ENCODE measurements around the gene AIF1.
"Not testable (repeated sequence)": the region's sequence is repeated elsewhere in the genome, so short reads cannot be mapped to it uniquely, and the experiment has no call there.

Gene AIF1

DNA sequence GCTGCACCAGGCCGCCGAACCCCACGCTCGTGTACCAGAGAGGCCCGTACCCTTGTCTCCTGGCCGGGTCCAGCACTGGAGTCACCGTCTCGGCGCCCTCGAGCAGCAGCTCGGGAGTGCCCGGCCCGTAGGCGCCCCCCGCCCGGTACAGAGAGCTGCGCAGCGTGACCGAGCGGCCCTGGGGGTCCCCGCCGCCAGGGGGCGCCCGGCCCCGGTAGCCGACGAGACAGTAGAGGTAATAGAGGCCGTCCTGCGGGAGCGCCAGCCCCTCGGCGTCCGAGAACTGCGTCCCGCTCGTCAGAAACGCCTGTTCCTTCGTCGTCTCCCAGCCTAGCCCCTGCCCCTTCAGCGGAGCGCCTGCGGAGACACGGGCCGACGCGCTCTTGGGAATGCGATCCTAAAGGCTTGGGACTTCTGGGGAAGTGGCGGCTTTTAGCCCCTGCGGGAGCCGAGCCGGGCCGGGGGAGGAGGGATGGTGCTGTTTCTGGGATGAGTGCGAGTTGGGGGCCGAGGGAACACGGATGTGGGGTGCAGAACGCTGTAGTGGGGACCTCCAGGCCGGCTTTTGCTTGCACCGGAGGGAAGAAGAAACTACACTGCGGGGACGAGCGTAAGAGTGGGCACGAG is 34.1 kb upstream of the AIF1 start:
- FAIRE-seq, result no peak

DNA sequence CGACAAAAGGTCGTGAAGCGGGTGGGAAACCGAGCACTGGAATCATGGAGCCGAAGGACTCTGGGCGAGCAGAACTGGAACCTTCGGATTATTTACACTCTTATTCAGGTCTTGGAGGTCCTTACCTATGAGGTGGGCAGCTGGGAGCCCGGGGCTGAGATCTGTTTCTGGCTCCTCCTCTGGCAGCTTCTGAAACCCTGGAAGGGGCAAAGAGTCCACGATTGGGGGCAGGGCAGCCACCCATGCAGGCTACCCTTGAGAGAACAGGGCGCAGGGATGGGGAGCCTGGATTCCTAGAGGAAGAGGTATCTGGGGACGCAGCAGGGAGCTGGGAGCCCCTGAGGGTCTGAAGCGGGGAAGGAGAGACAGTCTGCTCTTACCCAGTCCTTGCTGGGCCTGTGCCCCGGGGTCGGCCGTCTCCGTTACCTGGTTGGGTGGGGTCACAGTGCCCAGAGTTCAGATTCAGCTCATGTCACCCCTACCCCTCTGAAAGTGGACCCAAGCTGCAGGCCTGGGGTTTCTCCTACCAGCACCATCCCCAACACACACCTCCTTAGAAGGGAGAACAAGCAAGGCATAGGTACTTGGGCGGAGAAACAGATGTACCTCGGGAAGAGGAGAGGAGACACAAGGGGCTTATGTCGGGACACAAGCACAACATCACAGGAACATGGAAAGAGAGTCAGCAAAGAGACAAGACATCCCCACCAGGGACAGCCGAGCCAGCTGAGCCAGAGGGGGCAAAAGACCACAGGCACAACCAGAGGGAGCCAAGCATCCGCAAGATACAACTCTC is 33.4 kb upstream of the AIF1 start:
- FAIRE-seq, result no peak

DNA sequence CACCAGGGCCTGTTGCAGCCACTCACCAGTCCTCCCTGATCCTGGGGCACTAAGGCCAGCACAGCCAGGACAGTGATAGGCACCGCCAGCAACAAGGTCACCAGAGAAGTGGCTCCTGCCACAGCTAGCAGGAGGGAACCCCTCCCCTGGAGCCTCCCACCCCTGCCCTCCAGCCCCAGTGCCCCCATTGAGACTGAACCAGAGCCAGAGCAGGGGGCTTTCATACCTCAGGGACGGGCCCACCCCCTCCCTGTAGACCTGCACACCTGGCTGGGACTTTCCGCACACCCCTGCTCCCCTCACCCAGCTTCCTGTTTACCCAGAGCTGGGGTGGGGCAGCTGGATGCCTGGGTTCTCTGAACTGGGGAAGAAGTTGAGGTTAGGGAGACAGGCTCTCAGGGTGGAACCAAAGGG is 32.8 kb upstream of the AIF1 start, which contains the start of gene LTB:
Gene LTB, minus strand, starts transcription at position 195 of the 414 bp plus-strand sequence. Its CDS starts 7 bp downstream, at position 188.
- no peak for FAIRE-seq

DNA sequence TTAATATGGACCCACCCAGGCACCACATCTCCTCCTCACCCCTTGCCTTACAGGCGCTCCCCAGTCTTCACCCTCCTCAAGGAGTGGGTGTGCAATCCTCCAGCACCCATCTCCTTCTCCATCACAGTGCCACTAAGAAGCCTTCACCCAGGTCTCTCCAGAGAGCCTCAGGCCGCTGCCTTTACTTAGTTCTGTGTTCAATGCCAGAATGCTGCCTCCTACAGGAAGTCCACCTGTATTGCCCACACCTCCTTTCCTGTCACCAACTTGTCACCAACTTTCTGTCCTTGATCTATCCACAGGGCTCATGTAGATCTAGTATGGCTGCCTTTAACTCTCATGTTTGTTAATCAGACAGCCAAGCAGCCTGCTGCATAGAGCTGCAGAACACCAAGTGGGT is 29.5 kb upstream of the AIF1 start:
- FAIRE-seq, result no peak

DNA sequence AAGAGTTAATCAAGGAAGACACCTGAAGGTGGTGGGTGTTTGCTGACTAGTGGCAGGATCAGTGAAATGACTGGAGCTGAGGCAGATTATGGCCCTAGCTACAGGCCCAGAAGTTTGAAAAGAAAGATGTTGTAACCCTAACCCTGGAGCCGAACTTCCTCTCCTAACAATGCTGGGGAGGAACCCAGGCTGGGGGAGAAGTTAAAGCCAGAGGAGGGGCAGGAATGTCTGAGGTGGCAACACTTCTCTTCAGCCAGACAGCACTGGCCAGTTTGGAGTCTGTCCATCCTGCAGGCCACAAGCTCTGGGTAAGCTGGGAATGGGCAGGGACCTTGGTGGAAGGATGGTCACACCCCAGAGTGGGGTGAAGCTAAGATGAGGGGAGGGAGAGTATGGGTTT is 29.0 kb upstream of the AIF1 start, which contains the start of gene LST1:
Gene LST1, plus strand, starts transcription at position 270 of the 400 bp plus-strand sequence. CDS start 1,023 bp downstream, outside the sequence.
- FAIRE-seq, result no peak

DNA sequence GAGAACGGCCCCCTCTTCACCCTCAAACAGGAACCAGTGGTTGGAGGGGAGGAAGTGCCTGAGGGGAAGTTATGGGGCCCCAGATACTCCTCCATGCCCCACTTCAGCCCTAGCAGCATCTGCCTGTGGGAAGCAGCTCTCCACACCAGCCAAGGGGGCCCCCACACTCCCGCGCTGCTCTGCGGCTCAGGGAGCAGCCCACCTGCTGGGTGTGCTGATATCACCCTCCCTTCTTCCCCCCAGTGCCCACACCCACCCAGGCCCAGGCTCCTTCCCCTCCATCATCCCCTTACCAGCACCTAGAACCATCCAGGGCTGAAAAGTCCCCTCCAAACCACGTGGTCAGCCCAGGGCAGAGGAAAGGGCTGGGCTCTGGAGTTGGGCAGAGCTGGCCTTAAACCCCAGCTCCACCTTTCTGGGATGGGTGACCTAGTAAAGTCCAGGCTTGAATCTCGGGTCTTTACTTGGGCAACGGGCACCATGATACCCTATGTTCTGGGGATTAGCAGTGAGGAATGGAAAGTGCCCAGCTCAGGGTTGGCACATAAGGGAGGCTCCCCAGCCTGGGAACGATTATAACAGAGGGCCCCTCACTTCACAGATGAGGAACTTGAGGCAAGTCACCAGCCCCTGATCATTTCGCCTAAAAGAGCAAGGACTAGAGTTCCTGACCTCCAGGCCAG is 28.3 kb upstream of the AIF1 start:
- FAIRE-seq, result no peak

DNA sequence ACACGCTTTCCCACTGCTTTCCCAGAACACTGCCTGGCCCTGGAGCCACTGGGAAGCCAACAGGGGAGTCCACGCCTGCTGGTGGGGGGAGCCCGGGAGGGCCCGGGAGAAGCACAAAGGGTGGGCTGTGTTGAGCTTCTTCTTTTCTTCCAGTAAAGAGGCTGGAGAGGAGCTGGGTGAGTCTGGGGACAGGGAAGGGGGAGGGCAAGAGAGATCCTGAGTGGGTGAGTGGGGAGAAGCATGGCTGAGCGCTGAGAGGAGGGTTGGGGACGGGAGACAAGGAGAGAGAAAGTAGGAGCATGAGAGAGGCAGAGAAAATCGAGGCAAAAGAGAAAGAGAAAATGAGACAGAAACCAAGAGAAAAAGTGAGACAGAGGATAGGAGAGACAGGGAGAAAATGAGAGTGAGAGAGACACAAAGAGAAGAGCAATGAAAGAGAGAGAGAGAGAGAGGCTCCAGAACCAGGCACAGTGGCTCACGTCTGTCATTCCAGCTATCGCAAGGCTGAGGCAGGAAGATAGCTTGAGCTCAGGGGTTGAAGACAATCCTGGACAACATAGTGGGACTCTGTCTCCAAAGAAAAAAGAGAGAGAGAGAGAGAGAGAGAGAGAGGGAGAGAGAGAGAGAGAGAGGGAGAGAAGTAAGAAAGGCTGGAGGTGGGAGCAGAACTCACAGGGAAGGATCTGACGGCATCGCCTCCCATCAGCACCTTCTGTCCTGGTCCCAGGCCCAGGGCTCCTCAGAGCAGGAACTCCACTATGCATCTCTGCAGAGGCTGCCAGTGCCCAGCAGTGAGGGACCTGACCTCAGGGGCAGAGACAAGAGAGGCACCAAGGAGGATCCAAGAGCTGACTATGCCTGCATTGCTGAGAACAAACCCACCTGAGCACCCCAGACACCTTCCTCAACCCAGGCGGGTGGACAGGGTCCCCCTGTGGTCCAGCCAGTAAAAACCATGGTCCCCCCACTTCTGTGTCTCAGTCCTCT is 26.9 kb upstream of the AIF1 start:
- FAIRE-seq, result no peak

DNA sequence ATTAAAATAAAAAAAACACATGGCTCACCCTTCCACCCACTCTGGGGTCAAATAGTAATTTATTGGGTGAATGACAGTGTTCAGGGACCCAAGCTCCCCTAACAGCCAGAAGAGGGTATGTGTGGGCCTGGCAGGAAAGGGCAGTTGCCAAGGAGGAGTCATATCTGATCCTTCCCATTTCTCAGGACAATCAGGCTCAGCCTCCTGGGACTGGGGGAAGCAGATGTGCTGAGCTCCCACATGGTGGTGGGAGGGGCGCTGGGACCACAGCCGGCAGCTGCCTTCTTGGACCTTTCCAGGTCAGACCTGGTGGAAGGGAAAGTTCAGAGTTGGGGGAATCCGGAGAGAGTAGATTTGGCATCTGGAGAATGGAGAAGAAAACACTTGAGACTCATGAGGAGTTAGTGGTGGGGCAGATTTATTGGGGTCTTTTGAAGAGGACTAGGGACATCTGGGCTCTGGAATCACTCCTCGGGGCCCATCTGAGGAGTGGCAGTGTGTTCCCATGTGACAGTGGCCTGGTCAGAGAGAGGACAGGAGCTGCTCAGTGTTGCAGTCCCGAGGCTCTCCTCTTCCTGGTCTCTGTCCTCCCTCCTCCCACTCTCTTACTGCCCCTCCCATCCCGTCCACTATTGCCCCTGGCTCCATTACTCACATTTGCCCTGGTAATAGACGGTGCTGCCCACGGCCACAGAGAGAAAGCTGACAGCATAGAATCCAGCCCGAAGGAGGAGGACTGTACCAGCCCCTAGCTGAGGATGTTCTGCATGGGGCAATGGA is 26.0 kb upstream of the AIF1 start:
- no peak for FAIRE-seq

DNA sequence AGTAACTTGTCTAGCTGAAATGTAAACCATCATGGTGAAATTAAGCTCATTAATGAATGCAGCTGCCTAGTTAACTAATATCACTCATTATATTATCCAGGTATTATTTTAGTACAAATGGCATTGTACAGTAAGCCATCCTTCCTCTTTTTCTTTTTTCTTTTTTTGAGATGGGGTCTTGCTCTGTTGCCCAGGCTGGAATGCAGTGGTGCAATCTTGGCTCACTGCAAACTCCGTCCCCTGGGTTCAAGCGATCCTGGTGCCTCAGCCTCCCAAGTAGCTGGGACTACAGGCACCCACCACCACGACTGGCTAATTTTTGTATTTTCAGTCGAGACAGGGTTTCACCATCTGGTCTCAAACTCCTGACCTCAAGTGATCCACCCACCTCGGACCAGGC is 24.3 kb upstream of the AIF1 start:
- not testable (repeated sequence) for FAIRE-seq

DNA sequence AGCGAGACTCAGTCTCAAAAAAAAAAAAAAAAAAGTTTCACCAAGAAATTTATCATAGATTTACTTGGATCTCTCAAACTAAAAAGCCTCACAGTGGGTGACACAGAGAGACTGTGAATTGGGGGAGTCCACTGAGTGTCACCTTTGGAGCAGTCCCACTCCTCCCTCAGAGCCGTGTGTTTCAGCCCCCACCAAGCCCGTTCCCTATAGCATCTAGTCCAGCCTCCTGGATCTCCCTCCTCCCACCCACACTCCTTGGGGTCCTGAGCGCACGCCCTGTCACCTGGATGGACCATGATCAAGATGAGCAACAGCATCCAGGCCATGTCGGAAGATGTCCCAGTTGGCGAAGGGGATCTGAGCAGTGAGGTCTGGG is 22.6 kb upstream of the AIF1 start:
- no peak for FAIRE-seq

DNA sequence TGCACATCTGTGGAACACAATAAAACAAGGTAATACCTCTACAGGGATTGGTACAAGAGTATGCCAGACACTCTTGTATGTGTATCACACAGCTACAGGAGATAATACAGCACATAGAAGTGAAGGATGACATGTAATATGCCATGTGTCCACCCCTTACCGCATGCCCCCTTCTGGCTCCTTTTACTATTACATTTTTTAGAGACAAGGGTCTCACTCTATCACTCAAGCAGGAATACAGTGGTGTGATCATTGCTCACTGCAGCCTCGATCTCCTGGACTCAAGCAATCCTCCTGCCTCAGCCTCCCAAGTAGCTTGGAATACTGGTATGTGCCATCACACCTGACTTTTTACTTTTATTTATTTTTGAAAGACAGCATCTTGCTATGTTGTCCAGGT is 18.0 kb upstream of the AIF1 start:
- FAIRE-seq, result no peak

DNA sequence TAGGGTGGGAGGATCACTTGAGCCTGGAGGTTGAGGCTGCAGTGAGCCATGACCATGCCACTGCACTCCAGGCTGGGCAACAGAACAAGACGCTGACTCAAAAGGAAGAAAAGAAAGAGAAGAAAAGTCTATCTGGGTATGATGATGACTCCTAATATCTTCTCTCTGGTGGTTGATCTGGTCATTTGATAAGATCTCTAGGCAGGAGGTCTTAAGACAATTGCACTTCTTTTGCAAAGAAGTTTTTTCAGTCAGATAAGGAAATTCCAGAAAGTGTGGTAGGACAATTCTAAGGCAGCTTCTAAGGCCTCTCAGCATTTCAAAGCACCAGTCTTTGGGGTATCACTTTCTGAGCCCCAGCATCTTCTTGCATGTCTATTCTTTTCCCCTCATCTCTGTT is 7.7 kb upstream of the AIF1 start:
- no peak for FAIRE-seq

DNA sequence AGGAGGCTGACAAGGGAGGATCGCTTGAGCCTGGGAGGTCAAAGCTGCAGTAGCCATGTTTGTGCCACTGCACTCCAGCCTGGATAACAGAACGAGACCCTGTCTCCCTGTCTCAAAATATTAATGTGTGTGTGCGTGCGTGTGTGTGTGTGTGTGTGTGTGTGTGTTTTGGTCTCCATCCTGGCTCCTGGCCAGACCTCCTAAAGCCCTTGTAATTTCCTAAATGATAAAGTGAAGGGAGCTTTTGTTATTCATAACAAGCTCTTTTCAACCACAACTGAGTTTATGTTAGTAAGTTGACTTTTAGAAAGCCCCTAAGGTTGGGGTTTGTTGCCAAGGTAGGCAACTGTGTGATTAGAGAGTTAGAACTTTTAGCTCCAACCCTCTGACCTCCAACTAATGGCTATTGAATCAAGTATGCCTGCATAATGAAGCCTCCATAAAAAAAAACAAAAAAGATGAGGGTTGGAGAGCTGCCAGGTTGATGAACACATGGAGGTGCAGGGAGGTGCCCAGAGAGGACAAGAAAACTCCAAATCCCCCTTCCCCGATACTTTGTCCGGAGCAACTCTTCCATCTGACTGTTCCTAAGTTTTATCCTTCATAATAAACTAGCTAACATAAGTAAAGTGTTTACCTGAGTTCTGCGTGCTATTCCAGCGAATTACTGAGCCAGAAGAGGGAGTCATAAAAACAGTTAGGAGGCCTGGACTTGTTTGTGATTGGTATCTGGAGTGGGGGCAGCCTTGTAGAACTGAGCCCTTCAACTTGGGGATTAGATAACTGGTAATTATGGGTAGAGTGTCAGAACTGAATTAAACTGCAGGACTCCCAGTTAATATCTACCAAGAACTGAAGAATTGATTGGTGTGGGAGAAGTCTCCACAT is 5.3 kb upstream of the AIF1 start:
- no peak for FAIRE-seq

DNA sequence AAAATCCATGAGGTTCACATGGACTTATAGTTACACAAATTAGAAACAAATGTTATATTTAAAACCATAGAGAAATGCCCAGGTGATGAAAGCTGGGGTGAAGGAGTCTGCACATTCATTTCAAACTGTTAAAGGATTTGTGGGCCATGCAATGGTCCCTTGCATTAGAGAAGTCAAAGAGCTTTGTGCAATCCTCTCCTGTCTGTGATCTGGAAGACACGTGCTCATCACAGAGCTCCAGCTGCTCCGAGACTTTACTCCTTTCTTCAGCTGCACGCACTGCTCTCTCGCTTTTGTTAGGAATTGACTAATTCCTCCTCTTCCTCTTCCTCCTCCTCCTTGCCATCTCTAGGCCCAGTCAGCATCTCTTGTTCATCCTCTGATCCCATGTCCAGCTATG is 4.1 kb upstream of the AIF1 start:
- FAIRE-seq, result no peak

DNA sequence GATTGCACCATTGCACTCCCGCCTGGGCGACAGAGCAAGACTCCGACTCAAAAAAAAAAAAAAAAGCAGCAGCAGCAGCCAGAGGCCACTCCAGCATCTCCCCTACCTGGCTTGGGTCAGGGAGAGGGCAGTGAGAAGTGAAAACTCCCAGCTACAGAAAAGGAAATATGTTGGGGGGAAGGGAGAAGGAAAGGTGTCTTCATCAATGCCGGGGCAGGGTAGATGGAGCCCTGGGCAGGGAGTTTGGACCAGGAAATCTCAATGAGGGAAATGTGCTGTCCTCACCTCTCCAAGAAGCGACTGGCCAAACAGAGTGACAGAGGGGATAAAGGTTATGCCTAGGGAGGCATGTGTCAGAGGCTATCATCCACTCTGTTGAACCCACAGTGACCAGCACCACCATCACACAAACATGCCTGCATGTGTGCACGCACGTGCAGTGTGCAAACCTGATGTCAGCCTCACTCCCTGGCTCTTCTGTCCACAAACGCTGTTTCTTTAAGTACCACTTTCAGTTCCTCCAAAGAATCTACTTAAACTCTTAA is 887 bp upstream of the AIF1 start:
- FAIRE-seq, result no peak

DNA sequence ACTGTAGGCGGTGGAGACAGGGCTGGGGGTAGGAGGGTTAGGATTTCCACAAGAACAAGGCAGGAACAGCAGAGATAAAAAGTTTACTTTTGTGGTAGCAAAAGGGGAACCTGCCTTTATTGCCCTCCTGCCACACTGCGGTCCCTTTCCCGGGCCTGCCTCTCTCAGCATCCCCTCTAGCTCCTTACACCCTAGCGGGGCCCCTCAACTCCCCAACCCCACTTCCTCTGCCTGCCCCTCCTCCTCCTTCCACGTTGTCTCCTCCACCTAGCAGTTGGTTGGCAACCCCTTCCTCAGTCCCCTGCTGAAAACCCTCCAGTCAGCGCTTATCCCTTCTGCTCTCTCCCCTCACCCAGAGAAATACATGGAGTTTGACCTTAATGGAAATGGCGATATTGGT is 714 bp downstream of the AIF1 start:
- FAIRE-seq, result no peak

DNA sequence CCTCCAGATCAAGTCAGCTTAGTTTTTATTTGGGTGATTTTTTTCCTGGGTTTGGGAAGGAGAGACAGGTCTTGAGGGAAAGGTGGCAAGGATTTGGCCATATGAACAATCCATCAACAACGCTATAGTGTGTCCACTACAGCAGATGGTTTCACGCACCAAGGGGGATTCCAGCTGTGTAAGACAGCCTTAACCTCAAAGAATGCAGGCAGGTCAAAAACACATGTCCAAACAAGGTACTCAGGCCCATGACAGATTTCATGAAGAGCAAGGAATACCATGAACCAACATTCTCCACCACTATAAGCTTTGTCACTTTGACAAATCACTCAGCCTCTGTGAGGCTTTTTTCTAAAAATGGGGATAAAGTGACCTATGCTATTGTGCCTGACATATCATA is 2.0 kb downstream of the AIF1 start:
- FAIRE-seq, result no peak

DNA sequence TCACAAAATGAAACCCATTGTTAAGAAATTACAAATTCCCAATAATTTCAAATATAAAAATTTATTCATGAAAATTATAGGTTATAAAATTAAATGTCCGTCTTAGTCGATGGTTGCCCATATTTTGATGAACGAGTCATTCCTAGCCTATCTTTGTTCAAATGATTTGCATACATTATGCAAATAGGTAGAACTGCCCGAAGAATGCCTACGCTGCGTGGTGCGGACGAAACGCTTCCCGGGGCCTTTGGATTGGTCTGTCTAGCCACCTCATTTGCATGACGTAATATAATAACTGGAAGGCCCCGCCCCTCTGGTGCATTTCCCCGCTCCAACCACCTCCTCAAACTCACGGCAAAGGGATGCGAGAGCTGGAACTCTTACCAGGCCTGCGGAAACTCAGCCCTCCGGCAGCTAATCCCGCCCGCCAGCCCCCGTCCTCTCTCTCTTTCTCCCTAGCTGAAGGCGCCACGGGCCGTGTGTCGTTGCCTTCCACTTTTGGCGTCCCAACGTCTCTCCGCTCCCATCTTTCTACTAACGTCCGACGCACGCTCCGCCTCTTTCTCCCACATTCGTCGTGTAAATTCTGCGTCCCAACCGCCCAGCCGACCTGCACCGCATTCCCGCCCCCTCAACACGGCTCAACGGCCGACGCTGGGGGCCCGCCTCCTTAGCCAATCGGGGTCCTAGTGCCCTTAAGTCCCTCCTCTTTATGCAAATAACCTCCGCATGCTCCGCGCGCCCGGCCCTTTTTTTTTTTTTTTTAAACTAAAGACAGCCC is 5.0 kb downstream of the AIF1 start:
- peak; percentile 98 for FAIRE-seq

DNA sequence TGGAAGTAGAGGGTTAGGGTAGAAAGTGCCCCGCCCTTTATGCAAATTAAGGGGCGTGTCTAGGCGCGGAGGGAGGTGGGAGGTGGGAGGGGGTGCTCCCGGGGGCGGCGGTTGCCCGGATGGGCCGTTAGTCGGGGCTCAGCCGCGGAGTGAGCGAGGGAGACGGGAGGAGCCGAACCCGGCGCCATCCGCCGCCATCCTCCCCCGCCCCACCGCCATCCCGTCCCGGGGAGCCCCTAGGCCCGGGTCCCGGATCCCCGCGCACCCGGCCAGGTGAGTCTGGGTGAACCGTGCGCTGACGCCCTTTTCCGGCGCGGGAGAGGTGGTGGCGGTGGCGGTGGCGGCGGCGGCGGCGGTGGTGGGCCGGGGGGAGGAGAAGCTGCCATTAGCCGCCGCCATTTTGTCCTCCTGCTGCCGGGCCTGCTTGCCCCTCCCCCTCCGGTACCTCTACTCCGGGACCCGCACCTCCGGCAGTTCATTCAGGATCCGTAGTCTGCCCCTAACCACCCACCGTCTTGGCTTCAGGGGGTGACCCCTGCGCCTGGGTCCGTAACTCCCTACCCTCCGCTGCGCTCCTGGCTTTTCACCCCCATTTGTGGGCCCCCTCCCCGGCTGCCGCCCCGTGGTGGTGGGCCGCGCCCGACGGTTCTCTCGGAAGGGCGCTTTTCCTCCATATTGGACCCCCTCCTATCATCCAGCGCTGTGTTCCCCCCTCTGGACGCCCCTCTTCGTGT is 5.7 kb downstream of the AIF1 start, which contains the start of gene PRRC2A:
Gene PRRC2A, plus strand, starts transcription at position 130 of the 734 bp plus-strand sequence. CDS start 2,075 bp downstream, outside the sequence.
- FAIRE-seq, result no peak
